ENCODE measurements around the gene MKNK1.

MKNK1 gene

GRCh38 chr1:46557403-46557802, 46.7 kb downstream of the MKNK1 start:
- no peak for DNase-seq

- no peak for DNase-seq
Observed at GRCh38 chr1:46556822-46557221, 47.2 kb downstream of the MKNK1 start.

GRCh38 chr1:46555826-46556619, 48.0 kb downstream of the MKNK1 start:
- DNase-seq, result no peak

GRCh38 chr1:46554597-46555381, 49.3 kb downstream of the MKNK1 start:
- no peak for DNase-seq

- DNase-seq, result no peak
Observed at GRCh38 chr1:46554236-46554596, 49.9 kb downstream of the MKNK1 start.

GRCh38 chr1:46553506-46553905, 50.6 kb downstream of the MKNK1 start:
- DNase-seq, result no peak

GRCh38 chr1:46552357-46553237, 51.5 kb downstream of the MKNK1 start:
- DNase-seq, result no peak

- DNase-seq, result no peak
Observed at GRCh38 chr1:46551597-46552095, 52.4 kb downstream of the MKNK1 start, which contains the start of gene KNCN. TSS of gene KNCN (minus strand) at chr1:46551647. CDS start at chr1:46551215, 432 bp downstream.

GRCh38 chr1:46550751-46551231, 53.3 kb downstream of the MKNK1 start:
- no peak for DNase-seq

- DNase-seq, result no peak
Observed at GRCh38 chr1:46549697-46550681, 54.1 kb downstream of the MKNK1 start.

GRCh38 chr1:46547481-46548383, 56.3 kb downstream of the MKNK1 start:
- no peak for DNase-seq

GRCh38 chr1:46546210-46546609, 57.9 kb downstream of the MKNK1 start:
- DNase-seq, result no peak

GRCh38 chr1:46545784-46546183, 58.3 kb downstream of the MKNK1 start:
- no peak for DNase-seq

GRCh38 chr1:46544561-46545240, 59.4 kb downstream of the MKNK1 start:
- no peak for DNase-seq

- no peak for DNase-seq
Observed at GRCh38 chr1:46543761-46544560, 60.1 kb downstream of the MKNK1 start.

GRCh38 chr1:46543382-46543760, 60.7 kb downstream of the MKNK1 start:
- DNase-seq, result no peak

- DNase-seq, result no peak
Observed at GRCh38 chr1:46539972-46540371, 64.1 kb downstream of the MKNK1 start.

GRCh38 chr1:46538147-46538546, 65.9 kb downstream of the MKNK1 start:
- DNase-seq, result no peak

GRCh38 chr1:46537651-46538050, 66.4 kb downstream of the MKNK1 start:
- DNase-seq, result no peak
